A673 (cell line): Measurements from ENCODE around the gene IGSF21.

Experiments
- CTCF ChIP-seq: fragments of 300-800, 200-600 bp; sonication (generic); conservative IDR thresholded peaks from 2 replicates; pipeline ENCODE4 v1.5.1; 2017; ENCODE audit warnings: low read depth, mild to moderate bottlenecking, antibody characterized with exemption, low read length, moderate library complexity, mixed read lengths
- EZH2 ChIP-seq: fragments of 200-600 bp; sonication (generic); IDR thresholded peaks from 2 replicates; pipeline ENCODE4 v1.6.1; 2017; ENCODE audit warnings: borderline replicate concordance, low read depth, mild to moderate bottlenecking, mixed read lengths, antibody characterized with exemption, low read length; ENCODE audit not compliant: poor library complexity, severe bottlenecking

GRCh38 chr1:18326211-18326897 lies 218.8 kb downstream of the IGSF21 start:
- no peak for TF ChIP-seq EZH2
- TF ChIP-seq CTCF = no peak
